Esophagus muscularis mucosa (tissue), 4 donors: Measurements from ENCODE around the gene SP8. TPM values are rescaled to one million over a fixed set of nuclear protein-coding genes. Genes with fewer than 3 reads are reported as not detected.

Experiments used
- DNase-seq: peaks from one replicate; pipeline ENCODE4 v3.0.0-alpha.2; 2017; ENCODE audit errors: extremely low spot score
- H3K27ac ChIP-seq, 4 donors: fragments of 200-600 bp; sonication (generic); replicated peaks in 1 of 4; 1 replicate in 3 of 4; 2 replicates in 1 of 4; pipeline ENCODE4 v1.5.1; 2016 to 2019; ENCODE audit warnings: mild to moderate bottlenecking in 1 of 4
- H3K27me3 ChIP-seq, 4 donors: fragments of 200-600 bp; sonication (generic); one replicate each; pipeline versions ENCODE4 v1.5.1 to v1.6.0; 2016 to 2019
- H3K36me3 ChIP-seq, 4 donors: fragments of 200-600 bp; sonication (generic); one replicate each; pipeline ENCODE4 v1.5.1; 2016 to 2019
- H3K4me1 ChIP-seq, 4 donors: fragments of 200-600 bp; sonication (generic); one replicate each; pipeline ENCODE4 v1.5.1; 2016 to 2019
- H3K4me3 ChIP-seq, 4 donors: fragments of 200-600 bp; sonication (generic); 1 replicate in 2 of 4; 2 replicates in 2 of 4; pipeline ENCODE4 v1.5.1; 2016 to 2019; ENCODE audit warnings: mild to moderate bottlenecking in 4 of 4, moderate library complexity in 1 of 4
- H3K9me3 ChIP-seq, 4 donors: fragments of 200-600 bp; sonication (generic); 1 replicate in 3 of 4; 2 replicates in 1 of 4; pipeline ENCODE4 v1.5.1; 2016 to 2019
- EP300 ChIP-seq: sonication (generic); formaldehyde crosslinking; IDR thresholded peaks from one replicate; pipeline ENCODE4 v1.6.1; 2017; ENCODE audit warnings: antibody characterized with exemption
- POLR2A ChIP-seq: fragments of 450-650 bp; IDR thresholded peaks from one replicate; pipeline ENCODE4 v1.6.1; 2017; ENCODE audit warnings: antibody characterized with exemption, moderate library complexity, mild to moderate bottlenecking, low read depth
- POLR2AphosphoS5 ChIP-seq, 2 donors: sonication (generic); formaldehyde crosslinking; IDR thresholded peaks; one replicate each; pipeline ENCODE4 v1.6.1; 2017; ENCODE audit warnings: antibody characterized with exemption in 2 of 2
- WGBS: methylation state at CpG from one replicate; pipeline ENCODE4 v1.1.5; 2018; 5-methylcytosine and 5-hydroxymethylcytosine counted together
- intact Hi-C: fragments of 100-400 bp; cut with DNase I; formaldehyde crosslinking; loops from one replicate; pipeline ENCODE4 v1.15.1; 2023
- total RNA-seq, 4 donors: library from RNA; depleted of rRNA; stranded (reverse); fragments of >200 nt; gene quantifications; one replicate each; pipeline versions ENCODE4 v1.1.0 to v1.2.1, GENCODE V29; 2016
- TF ChIP-seq, protein P1 (sequence below), 3 experiments: fragments of 200-600 bp in 2 of 3; fragments of 450-650 bp in 1 of 3; sonication (generic) in 2 of 3; IDR thresholded peaks; one replicate each; pipeline ENCODE4 v1.5.1; 2017 to 2019; ENCODE audit warnings: antibody characterized with exemption in 3 of 3, mild to moderate bottlenecking in 2 of 3, moderate library complexity in 1 of 3

SP8 gene
- total RNA-seq, 4 donors from 2014 or later = not detected

DNA sequence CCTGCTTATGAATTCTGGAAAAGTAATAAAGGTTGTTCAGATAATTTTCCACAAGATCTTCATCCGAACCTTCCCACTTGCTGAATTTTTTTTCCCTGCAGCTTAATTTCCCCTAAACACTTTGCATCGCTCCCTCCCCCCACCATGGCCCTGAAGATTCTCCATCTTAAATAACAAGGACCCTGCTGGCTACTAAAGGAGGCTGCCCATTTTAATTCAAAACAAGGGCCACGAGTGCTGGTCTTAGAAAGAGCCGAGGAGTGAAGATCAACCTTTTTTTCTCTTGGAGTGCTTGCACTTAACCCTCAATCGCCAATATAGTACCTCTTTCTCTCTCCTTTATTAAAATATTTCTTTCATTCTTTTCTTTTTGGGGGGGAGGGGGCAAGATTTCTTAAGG is 9.2 kb upstream of the SP8 start:
- TF ChIP-seq POLR2A (no peak), POLR2AphosphoS5 (IDR thresholded peaks at IDR 0.05) (no peak), EP300 (no peak)
- TF ChIP-seq, protein P1, sequence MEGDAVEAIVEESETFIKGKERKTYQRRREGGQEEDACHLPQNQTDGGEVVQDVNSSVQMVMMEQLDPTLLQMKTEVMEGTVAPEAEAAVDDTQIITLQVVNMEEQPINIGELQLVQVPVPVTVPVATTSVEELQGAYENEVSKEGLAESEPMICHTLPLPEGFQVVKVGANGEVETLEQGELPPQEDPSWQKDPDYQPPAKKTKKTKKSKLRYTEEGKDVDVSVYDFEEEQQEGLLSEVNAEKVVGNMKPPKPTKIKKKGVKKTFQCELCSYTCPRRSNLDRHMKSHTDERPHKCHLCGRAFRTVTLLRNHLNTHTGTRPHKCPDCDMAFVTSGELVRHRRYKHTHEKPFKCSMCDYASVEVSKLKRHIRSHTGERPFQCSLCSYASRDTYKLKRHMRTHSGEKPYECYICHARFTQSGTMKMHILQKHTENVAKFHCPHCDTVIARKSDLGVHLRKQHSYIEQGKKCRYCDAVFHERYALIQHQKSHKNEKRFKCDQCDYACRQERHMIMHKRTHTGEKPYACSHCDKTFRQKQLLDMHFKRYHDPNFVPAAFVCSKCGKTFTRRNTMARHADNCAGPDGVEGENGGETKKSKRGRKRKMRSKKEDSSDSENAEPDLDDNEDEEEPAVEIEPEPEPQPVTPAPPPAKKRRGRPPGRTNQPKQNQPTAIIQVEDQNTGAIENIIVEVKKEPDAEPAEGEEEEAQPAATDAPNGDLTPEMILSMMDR (IDR thresholded peaks at IDR 0.05) = no peak
- intact Hi-C loops = no loop called here
- Histone ChIP-seq H3K4me1 (peaks cover 9 to 26% (median 23%) of the 10 kb centered on the region in 4 donors), H3K27ac (no peak overlapping the region), H3K27me3 (peaks cover 19 to 94% (median 75%) of the 10 kb centered on the region in 4 donors), H3K4me3 (no peak overlapping the region), H3K36me3 (no peaks in the 10 kb centered on the region), H3K9me3 (no peaks in the 10 kb centered on the region)
- no peak for DNase-seq
- 8% methylated on average over 5 of the region's 5 CpGs for WGBS

DNA sequence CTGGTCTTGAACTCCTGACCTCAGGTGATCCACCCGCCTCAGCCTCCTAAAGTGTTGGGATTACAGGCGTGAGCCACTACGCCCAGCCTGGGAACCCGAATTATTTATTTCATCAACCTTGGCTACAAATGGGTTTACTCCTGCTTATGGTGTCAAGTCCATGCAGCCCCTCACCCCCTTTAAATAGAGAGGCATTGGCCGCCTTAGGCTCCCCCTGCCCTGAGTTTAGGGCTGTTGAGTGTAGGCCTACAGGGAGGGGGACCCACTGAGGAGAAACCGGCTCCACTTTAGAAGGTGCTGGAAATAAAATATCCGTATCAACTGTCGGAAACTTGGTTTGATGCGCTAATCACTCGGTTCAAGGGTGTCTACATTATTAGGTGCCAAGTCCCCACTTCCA is 8.7 kb upstream of the SP8 start:
- WGBS = 17% methylated on average over 9 of the region's 10 CpGs

DNA sequence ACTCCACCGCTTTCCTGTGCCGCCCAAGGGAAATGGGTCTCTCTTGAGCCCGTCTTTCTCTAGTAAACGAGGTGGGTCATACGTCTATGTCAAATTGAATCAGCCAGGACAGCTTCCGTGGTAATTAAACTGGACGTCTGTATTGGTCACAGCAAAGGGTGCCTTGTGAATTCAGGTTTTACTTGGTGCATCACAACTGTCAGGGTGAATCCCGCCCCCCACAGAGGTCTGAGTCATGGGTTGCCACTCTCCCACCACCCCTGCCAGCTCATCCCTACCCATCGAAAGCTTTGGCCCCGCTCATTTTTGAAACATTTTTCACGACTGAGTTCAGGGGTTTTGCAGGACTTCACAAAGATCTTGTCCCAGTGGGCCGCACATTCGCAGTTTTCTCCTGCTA is 8.0 kb upstream of the SP8 start:
- TF ChIP-seq, protein P1 (IDR thresholded peaks at IDR 0.05) = no peak
- TF ChIP-seq POLR2A = no peak
- no peak for TF ChIP-seq EP300
- TF ChIP-seq POLR2AphosphoS5 (IDR thresholded peaks at IDR 0.05) = no peak
- DNase-seq = no peak
- Histone ChIP-seq H3K4me3 (no peak overlapping the region), H3K36me3 (no peaks in the 10 kb centered on the region), H3K4me1 (peaks cover 9 to 28% (median 24%) of the 10 kb centered on the region in 4 donors), H3K9me3 (no peaks in the 10 kb centered on the region), H3K27me3 (peaks cover 19 to 100% (median 87%) of the 10 kb centered on the region in 4 donors), H3K27ac (no peak overlapping the region)
- intact Hi-C loops = no loop called here
- 11% methylated on average over 13 of the region's 13 CpGs for WGBS

More for the DNA sequence above, 8.7 kb upstream of the SP8 start:
- peaks cover 9 to 28% (median 24%) of the 10 kb centered on the region in 4 donors for H3K4me1 ChIP-seq
- DNase-seq = no peak
- TF ChIP-seq EP300 (no peak), POLR2A (no peak)
- no peaks in the 10 kb centered on the region for H3K36me3 ChIP-seq
- intact Hi-C loops = no loop called here
- no peak overlapping the region for H3K27ac ChIP-seq
- no peak overlapping the region for H3K4me3 ChIP-seq
- peaks cover 19 to 99% (median 81%) of the 10 kb centered on the region in 4 donors for H3K27me3 ChIP-seq
- no peaks in the 10 kb centered on the region for H3K9me3 ChIP-seq

DNA sequence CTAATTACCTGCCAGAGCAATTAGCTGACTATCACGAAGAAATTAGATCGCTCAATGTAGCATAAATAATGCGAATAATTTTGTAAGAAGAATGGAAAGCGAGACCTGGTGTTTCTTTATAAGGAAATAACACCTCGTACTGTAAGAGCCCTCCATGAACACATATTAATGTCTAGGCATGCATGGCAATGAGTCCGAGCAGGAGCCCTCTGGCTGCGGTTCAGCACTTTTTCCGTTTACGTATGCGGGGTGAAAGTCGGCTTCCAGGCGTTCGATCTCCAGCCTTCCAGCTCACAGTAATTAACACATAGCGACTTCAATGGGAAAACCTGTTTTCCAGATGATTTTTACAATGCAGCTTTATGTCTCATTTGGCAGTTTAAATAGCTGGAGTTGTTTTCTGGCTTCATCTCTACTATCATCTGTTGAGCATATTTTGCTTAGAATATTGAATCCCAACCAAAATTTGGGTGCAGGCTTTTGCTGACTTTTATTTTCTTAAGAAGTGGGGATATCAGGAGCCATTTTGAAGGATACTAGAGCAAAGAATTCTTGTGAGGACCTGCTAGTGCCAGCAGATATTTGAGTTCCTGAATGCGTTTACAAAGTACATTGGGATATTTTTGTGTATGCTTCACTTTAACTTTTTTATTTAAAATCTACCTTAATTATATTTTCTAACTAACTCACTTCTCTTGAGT is 7.2 kb upstream of the SP8 start:
- Histone ChIP-seq H3K9me3 (no peaks in the 10 kb centered on the region), H3K27me3 (peaks cover 19 to 100% (median 91%) of the 10 kb centered on the region in 4 donors), H3K4me3 (no peak overlapping the region), H3K4me1 (peaks cover 9 to 26% (median 22%) of the 10 kb centered on the region in 4 donors), H3K36me3 (no peaks in the 10 kb centered on the region), H3K27ac (no peak overlapping the region)
- intact Hi-C loops = no loop called here
- DNase-seq = no peak
- TF ChIP-seq, protein P1 (IDR thresholded peaks at IDR 0.05) = no peak
- no peak for TF ChIP-seq EP300
- no peak for TF ChIP-seq POLR2A
- no peak for TF ChIP-seq POLR2AphosphoS5 (IDR thresholded peaks at IDR 0.05)
- WGBS = 11% methylated on average over 15 of the region's 15 CpGs

DNA sequence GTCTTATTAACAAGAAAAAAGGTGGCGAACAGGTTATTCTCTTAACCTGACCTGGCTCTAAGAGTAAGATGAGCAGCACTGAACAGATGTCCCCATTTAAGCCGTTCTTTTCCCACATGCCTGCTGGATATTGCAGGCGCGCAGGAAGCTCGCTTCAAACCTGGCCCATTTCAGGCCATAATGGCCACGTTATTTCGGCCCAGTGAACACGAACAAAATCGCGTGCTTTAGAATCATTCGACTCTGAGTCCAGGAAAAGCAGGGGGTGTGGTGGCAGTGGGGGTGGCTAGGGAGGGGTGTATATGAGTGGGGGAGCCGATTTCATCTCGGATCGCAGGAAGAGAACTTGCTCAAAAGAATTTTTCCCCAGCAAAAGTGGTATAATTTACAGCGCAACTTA is 6.6 kb upstream of the SP8 start:
- DNase-seq = no peak
- no peak overlapping the region for H3K27ac ChIP-seq
- H3K9me3 ChIP-seq = no peaks in the 10 kb centered on the region
- H3K4me1 ChIP-seq = peaks cover 9 to 20% (median 16%) of the 10 kb centered on the region in 4 donors
- no peak for TF ChIP-seq POLR2A
- no peak for TF ChIP-seq EP300
- TF ChIP-seq POLR2AphosphoS5 (IDR thresholded peaks at IDR 0.05) = no peak
- TF ChIP-seq, protein P1 (IDR thresholded peaks at IDR 0.05) = no peak
- 12% methylated on average over 15 of the region's 15 CpGs for whole genome bisulfite sequencing
- intact Hi-C loops = no loop called here
- H3K36me3 ChIP-seq = no peaks in the 10 kb centered on the region
- peaks cover 16 to 100% (median 91%) of the 10 kb centered on the region in 4 donors for H3K27me3 ChIP-seq
- H3K4me3 ChIP-seq = no peak overlapping the region
